Liver (tissue), 9 donors: ENCODE results near the gene NDUFS7. TPM values are rescaled to one million over a fixed set of nuclear protein-coding genes. Genes with fewer than 3 reads are reported as not detected.

Experiments
- DNase-seq: peaks from one replicate; pipeline ENCODE4 v3.0.0-alpha.2; 2017; ENCODE audit warnings: low spot score
- H3K27ac ChIP-seq, 2 donors: one replicate each; pipeline ENCODE4 v1.7.0; 2013; ENCODE audit warnings: inconsistent platforms in 2 of 2, low read length in 2 of 2, control low read depth in 1 of 2, low read depth in 1 of 2, mild to moderate bottlenecking in 1 of 2
- H3K27me3 ChIP-seq, 4 donors: one replicate each; pipeline versions ENCODE4 v1.6.1 to v1.7.0; 2013; ENCODE audit warnings: low read length in 3 of 4, inconsistent platforms in 1 of 4, mild to moderate bottlenecking in 1 of 4, moderate library complexity in 1 of 4; ENCODE audit not compliant: control insufficient read depth in 4 of 4, insufficient read depth in 4 of 4
- H3K36me3 ChIP-seq, 4 donors: one replicate each; pipeline versions ENCODE4 v1.6.1 to v1.7.0; 2013; ENCODE audit warnings: low read length in 3 of 4, mild to moderate bottlenecking in 3 of 4, low read depth in 1 of 4, moderate library complexity in 1 of 4; ENCODE audit not compliant: control insufficient read depth in 4 of 4, insufficient read depth in 3 of 4
- H3K4me1 ChIP-seq, 4 donors: one replicate each; pipeline versions ENCODE4 v1.6.1 to v1.7.0; 2013; ENCODE audit warnings: low read length in 3 of 4, mild to moderate bottlenecking in 3 of 4, moderate library complexity in 1 of 4; ENCODE audit not compliant: control insufficient read depth in 4 of 4, insufficient read depth in 4 of 4
- H3K4me3 ChIP-seq, 3 donors: one replicate each; pipeline versions ENCODE4 v1.6.1 to v1.7.0; 2013; ENCODE audit warnings: low read length in 3 of 3, control low read depth in 1 of 3, low read depth in 1 of 3, mild to moderate bottlenecking in 1 of 3
- H3K9ac ChIP-seq, 2 donors: one replicate each; pipeline ENCODE4 v1.7.0; 2013; ENCODE audit warnings: low read length in 2 of 2, mild to moderate bottlenecking in 2 of 2, moderate library complexity in 2 of 2, control low read depth in 1 of 2, low read depth in 1 of 2
- H3K9me3 ChIP-seq, 4 donors: one replicate each; pipeline versions ENCODE4 v1.6.1 to v1.7.0; 2013; ENCODE audit warnings: low read length in 3 of 4; ENCODE audit not compliant: control insufficient read depth in 4 of 4
- EGR1 ChIP-seq, 2 donors: IDR thresholded peaks; 2 replicates each; pipeline ENCODE4 v1.6.1; 2016 to 2018; ENCODE audit warnings: antibody characterized with exemption in 2 of 2, low read depth in 2 of 2
- FOXA1 ChIP-seq: IDR thresholded peaks from 2 replicates; pipeline ENCODE4 v1.6.1; 2016; ENCODE audit warnings: antibody characterized with exemption
- FOXA2 ChIP-seq: IDR thresholded peaks from 2 replicates; pipeline ENCODE4 v1.6.1; 2016; ENCODE audit warnings: antibody characterized with exemption
- GABPA ChIP-seq, 2 donors: IDR thresholded peaks in 1 of 2; conservative IDR thresholded peaks in 1 of 2; 2 replicates each; pipeline ENCODE4 v1.6.1; 2016; ENCODE audit warnings: antibody characterized with exemption in 2 of 2, mild to moderate bottlenecking in 1 of 2, moderate library complexity in 1 of 2
- HNF4A ChIP-seq, 2 donors: conservative IDR thresholded peaks; 2 replicates each; pipeline ENCODE4 v1.6.1; 2016; ENCODE audit warnings: antibody characterized with exemption in 2 of 2, mild to moderate bottlenecking in 2 of 2
- JUND ChIP-seq, 2 donors: IDR thresholded peaks; 2 replicates each; pipeline ENCODE4 v1.6.1; 2016; ENCODE audit warnings: antibody characterized with exemption in 2 of 2
- NR2F2 ChIP-seq: IDR thresholded peaks from 2 replicates; pipeline ENCODE4 v1.6.1; 2016; ENCODE audit warnings: antibody characterized with exemption
- RAD21 ChIP-seq, 2 donors: IDR thresholded peaks; 2 replicates each; pipeline ENCODE4 v1.6.1; 2016; ENCODE audit warnings: antibody characterized with exemption in 2 of 2, mild to moderate bottlenecking in 2 of 2
- SP1 ChIP-seq: IDR thresholded peaks from 2 replicates; pipeline ENCODE4 v1.6.1; 2018; ENCODE audit warnings: antibody characterized with exemption, mild to moderate bottlenecking
- TAF1 ChIP-seq: conservative IDR thresholded peaks from 2 replicates; pipeline ENCODE4 v1.6.1; 2016; ENCODE audit warnings: antibody characterized with exemption, mild to moderate bottlenecking
- YY1 ChIP-seq: IDR thresholded peaks from 2 replicates; pipeline ENCODE4 v1.6.1; 2016; ENCODE audit warnings: antibody characterized with exemption, mild to moderate bottlenecking
- WGBS: extraction: QIAGEN DNeasy Blood & Tissue Kit; methylation state at CpG from one replicate; pipeline ENCODE4 v1.1.7; 2013; 5-methylcytosine and 5-hydroxymethylcytosine counted together
- polyA plus RNA-seq, 2 donors: library from polyadenylated mRNA; stranded (reverse) in 1 of 2; unstranded in 1 of 2; fragments of 200-250 nt in 1 of 2; fragments of >200 nt in 1 of 2; fragmentation: Nextera tagmentation in 1 of 2; extraction: Ambion mirVana in 1 of 2; gene quantifications; one replicate each; pipeline versions ENCODE4 v1.2.1 to v1.2.3, GENCODE V29; 2013 to 2015
- total RNA-seq, 2 donors: library from RNA; depleted of rRNA; stranded (reverse); fragments of >200 nt; gene quantifications; one replicate each; pipeline ENCODE4 v1.2.3, GENCODE V29; 2014
- TF ChIP-seq, protein P1 (sequence below): IDR thresholded peaks from 2 replicates; pipeline ENCODE4 v1.6.1; 2016; ENCODE audit warnings: antibody characterized with exemption
- TF ChIP-seq, protein P2 (sequence below): IDR thresholded peaks from 2 replicates; pipeline ENCODE4 v1.6.1; 2016; ENCODE audit warnings: antibody characterized with exemption
- TF ChIP-seq, protein P3 (sequence below): IDR thresholded peaks from 2 replicates; pipeline ENCODE4 v1.6.1; 2016; ENCODE audit warnings: antibody characterized with exemption, mild to moderate bottlenecking
- TF ChIP-seq, protein P4 (sequence below): fragments of 150-350 bp; IDR thresholded peaks from 2 replicates; pipeline ENCODE4 v1.5.1; 2017; ENCODE audit warnings: improper control_type of control experiment, low read depth, low read length; ENCODE audit not compliant: missing input control
- donor health status: healthy.
- donor health status: healthy.
- donor health status: healthy.
- donor health status: healthy.
- donor health status: healthy.

NDUFS7 gene
- total and polyA plus RNA-seq, 4 donors, result 54.4 to 185 (median 128) TPM

DNA sequence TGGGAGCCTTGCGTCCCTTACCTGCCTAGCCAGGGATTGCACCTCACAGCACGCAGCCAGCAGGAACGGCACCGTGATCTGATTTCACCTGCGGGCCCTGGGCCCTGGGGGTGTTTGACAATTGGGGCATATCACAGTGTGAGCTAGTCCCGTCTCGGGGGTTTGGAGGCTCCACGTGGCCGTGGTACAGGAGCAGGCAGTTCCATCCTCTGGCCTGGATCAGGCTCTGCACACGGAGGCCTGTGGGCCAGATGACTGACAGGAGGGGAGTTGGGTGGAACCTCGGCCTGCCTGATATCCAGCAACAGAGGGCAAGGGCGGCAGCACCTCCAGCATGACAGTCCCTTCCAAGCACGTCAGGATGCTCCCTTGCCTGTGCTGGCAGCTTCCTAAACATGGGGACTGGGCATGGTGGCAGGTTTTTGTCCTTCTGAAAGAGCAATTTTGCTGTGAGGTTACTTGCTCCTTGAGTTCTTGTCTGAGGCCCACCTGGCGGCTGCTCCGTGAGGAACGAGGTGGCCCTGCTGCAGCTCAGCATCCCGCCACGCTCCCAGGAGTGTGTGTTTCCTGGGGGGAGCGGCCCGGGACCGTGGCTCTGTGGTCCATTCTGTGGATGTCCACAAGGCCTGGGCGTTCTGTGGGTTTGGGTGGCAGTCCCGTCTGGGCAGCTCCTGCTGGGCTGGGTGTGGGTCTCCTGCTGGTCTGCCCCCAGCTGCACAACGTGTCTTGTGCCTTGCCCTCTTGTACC, 48.2 kb downstream of the NDUFS7 start:
- DNase-seq, result no peak
- 94% methylated on average over 24 of the region's 24 CpGs for WGBS
- TF ChIP-seq, protein P1, sequence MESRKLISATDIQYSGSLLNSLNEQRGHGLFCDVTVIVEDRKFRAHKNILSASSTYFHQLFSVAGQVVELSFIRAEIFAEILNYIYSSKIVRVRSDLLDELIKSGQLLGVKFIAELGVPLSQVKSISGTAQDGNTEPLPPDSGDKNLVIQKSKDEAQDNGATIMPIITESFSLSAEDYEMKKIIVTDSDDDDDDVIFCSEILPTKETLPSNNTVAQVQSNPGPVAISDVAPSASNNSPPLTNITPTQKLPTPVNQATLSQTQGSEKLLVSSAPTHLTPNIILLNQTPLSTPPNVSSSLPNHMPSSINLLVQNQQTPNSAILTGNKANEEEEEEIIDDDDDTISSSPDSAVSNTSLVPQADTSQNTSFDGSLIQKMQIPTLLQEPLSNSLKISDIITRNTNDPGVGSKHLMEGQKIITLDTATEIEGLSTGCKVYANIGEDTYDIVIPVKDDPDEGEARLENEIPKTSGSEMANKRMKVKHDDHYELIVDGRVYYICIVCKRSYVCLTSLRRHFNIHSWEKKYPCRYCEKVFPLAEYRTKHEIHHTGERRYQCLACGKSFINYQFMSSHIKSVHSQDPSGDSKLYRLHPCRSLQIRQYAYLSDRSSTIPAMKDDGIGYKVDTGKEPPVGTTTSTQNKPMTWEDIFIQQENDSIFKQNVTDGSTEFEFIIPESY, result no peak
- TF ChIP-seq YY1 (no peak), TAF1 (no peak), NR2F2 (no peak), RAD21 (IDR thresholded peaks at IDR 0.05) (no peak), GABPA (IDR thresholded peaks at IDR 0.05 in 1 of 2, conservative IDR thresholded peaks at IDR 0.05 in 1 of 2) (no peak), HNF4A (conservative IDR thresholded peaks at IDR 0.05) (no peak), EGR1 (IDR thresholded peaks at IDR 0.05; ENCODE audit: low read depth in 2 of 2) (no peak), SP1 (no peak), JUND (IDR thresholded peaks at IDR 0.05) (no peak), FOXA2 (no peak)
- TF ChIP-seq, protein P2, sequence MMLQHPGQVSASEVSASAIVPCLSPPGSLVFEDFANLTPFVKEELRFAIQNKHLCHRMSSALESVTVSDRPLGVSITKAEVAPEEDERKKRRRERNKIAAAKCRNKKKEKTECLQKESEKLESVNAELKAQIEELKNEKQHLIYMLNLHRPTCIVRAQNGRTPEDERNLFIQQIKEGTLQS, result no peak
- TF ChIP-seq, protein P3, sequence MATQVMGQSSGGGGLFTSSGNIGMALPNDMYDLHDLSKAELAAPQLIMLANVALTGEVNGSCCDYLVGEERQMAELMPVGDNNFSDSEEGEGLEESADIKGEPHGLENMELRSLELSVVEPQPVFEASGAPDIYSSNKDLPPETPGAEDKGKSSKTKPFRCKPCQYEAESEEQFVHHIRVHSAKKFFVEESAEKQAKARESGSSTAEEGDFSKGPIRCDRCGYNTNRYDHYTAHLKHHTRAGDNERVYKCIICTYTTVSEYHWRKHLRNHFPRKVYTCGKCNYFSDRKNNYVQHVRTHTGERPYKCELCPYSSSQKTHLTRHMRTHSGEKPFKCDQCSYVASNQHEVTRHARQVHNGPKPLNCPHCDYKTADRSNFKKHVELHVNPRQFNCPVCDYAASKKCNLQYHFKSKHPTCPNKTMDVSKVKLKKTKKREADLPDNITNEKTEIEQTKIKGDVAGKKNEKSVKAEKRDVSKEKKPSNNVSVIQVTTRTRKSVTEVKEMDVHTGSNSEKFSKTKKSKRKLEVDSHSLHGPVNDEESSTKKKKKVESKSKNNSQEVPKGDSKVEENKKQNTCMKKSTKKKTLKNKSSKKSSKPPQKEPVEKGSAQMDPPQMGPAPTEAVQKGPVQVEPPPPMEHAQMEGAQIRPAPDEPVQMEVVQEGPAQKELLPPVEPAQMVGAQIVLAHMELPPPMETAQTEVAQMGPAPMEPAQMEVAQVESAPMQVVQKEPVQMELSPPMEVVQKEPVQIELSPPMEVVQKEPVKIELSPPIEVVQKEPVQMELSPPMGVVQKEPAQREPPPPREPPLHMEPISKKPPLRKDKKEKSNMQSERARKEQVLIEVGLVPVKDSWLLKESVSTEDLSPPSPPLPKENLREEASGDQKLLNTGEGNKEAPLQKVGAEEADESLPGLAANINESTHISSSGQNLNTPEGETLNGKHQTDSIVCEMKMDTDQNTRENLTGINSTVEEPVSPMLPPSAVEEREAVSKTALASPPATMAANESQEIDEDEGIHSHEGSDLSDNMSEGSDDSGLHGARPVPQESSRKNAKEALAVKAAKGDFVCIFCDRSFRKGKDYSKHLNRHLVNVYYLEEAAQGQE, result no peak
- TF ChIP-seq, protein P4, sequence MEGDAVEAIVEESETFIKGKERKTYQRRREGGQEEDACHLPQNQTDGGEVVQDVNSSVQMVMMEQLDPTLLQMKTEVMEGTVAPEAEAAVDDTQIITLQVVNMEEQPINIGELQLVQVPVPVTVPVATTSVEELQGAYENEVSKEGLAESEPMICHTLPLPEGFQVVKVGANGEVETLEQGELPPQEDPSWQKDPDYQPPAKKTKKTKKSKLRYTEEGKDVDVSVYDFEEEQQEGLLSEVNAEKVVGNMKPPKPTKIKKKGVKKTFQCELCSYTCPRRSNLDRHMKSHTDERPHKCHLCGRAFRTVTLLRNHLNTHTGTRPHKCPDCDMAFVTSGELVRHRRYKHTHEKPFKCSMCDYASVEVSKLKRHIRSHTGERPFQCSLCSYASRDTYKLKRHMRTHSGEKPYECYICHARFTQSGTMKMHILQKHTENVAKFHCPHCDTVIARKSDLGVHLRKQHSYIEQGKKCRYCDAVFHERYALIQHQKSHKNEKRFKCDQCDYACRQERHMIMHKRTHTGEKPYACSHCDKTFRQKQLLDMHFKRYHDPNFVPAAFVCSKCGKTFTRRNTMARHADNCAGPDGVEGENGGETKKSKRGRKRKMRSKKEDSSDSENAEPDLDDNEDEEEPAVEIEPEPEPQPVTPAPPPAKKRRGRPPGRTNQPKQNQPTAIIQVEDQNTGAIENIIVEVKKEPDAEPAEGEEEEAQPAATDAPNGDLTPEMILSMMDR, result no peak

DNA sequence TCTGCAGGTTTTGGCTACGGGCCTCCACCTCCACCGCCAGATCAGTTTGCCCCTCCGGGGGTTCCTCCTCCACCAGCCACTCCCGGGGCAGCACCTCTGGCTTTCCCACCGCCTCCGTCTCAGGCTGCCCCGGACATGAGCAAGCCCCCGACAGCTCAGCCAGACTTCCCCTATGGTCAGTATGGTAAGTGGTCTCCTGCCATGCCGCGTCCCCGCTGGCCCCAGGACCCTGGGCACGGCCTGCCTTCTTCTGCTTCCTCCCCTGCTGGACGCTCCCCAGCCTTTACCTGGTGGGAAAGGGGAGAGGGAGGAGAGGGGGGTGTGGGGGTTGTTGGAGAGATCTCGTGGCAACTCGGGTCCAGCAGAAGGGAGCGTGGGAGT, 48.8 kb downstream of the NDUFS7 start:
- Histone ChIP-seq H3K27me3 (no peaks in the 10 kb centered on the region), H3K9ac (no peak overlapping the region), H3K27ac (no peak overlapping the region), H3K4me1 (peaks cover 0 to 10% (median 4%) of the 10 kb centered on the region in 4 donors), H3K4me3 (no peak overlapping the region), H3K9me3 (no peaks in the 10 kb centered on the region), H3K36me3 (peaks cover 4 to 42% (median 24%) of the 10 kb centered on the region in 4 donors)
- TF ChIP-seq JUND (IDR thresholded peaks at IDR 0.05) (no peak), FOXA1 (no peak)
- WGBS, result 96% methylated on average over 16 of the region's 16 CpGs
- DNase-seq, result no peak

More for the DNA sequence above, 48.2 kb downstream of the NDUFS7 start:
- H3K9me3 ChIP-seq, result no peaks in the 10 kb centered on the region
- peaks cover 0 to 9% (median 3%) of the 10 kb centered on the region in 4 donors for H3K4me1 ChIP-seq
- peaks cover 4 to 42% (median 24%) of the 10 kb centered on the region in 4 donors for H3K36me3 ChIP-seq
- no peaks in the 10 kb centered on the region for H3K27me3 ChIP-seq
- no peak overlapping the region for H3K9ac ChIP-seq
- no peak overlapping the region for H3K27ac ChIP-seq
- no peak overlapping the region for H3K4me3 ChIP-seq
